Lower leg skin (tissue), 4 donors: Measurements from ENCODE around the gene SLC9A4. TPM values are rescaled to one million over a fixed set of nuclear protein-coding genes. Genes with fewer than 3 reads are reported as not detected.

Source experiments
- DNase-seq, 2 donors: peaks; one replicate each; pipeline ENCODE4 v3.0.0-alpha.2; 2019; ENCODE audit warnings: low spot score in 2 of 2
- H3K4me3 ChIP-seq: fragments of 200-600 bp; sonication (generic); 2 replicates; pipeline ENCODE4 v1.5.1; 2017; ENCODE audit warnings: mild to moderate bottlenecking, low read depth; ENCODE audit not compliant: poor library complexity, severe bottlenecking
- POLR2A ChIP-seq, 2 donors: fragments of 450-650 bp; IDR thresholded peaks; one replicate each; pipeline ENCODE4 v1.6.1; 2016 to 2017; ENCODE audit warnings: antibody characterized with exemption in 2 of 2, mild to moderate bottlenecking in 1 of 2, moderate library complexity in 1 of 2
- WGBS, 2 donors: methylation state at CpG; one replicate each; pipeline ENCODE4 v1.1.5; 2018; 5-methylcytosine and 5-hydroxymethylcytosine counted together
- intact Hi-C: fragments of 100-400 bp; cut with DNase I; formaldehyde crosslinking; loops from one replicate; pipeline ENCODE4 v1.15.0; 2023; ENCODE audit warnings: low total_unique reads
- microRNA-seq, 2 donors: library from miRNA; unstranded; fragments of <30 nt; microRNA quantifications; one replicate each; pipeline ENCODE4, GENCODE V29; 2016; ENCODE audit warnings: borderline replicate concordance in 2 of 2, borderline number of aligned reads in 1 of 2
- total RNA-seq, 4 donors: library from RNA; depleted of rRNA; stranded (reverse); fragments of >200 nt; gene quantifications; one replicate each; pipeline ENCODE4 v1.1.0, GENCODE V29; 2016
- TF ChIP-seq, protein P1 (sequence below), 3 donors: fragments of 450-650 bp; IDR thresholded peaks; one replicate each; pipeline ENCODE4 v1.5.1; 2016; ENCODE audit warnings: antibody characterized with exemption in 3 of 3, mild to moderate bottlenecking in 3 of 3, moderate library complexity in 2 of 3

The SLC9A4 gene
- total RNA-seq, 4 donors from 2014 or later, result 0.15 to 2.7 (median 0.74) TPM; not detected in 1

DNA sequence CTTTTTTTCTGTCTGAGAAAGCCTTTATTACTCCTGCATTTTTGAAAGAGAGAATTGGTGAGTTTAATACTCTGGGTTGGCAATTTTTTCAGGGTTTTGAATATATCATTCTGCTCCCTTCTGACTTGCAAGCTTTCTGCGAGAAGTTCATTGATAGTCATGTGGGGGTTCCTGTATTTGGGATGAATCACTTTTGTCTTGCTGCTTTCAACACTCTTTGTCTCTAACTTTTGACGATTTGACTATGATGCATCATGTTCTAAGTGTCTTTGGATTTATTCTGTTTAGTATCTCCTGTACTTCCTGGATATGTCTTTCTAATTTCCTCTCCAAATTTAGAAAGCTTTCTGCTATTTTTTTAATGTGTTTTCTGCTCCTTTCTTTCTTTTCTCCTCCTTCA is 105.3 kb downstream of the SLC9A4 start:
- H3K4me3 ChIP-seq, result no peak overlapping the region
- 83 to 84% methylated on average over 2 of the region's 2 CpGs for WGBS, 2 donors
- no peak for DNase-seq
- TF ChIP-seq, protein P1, sequence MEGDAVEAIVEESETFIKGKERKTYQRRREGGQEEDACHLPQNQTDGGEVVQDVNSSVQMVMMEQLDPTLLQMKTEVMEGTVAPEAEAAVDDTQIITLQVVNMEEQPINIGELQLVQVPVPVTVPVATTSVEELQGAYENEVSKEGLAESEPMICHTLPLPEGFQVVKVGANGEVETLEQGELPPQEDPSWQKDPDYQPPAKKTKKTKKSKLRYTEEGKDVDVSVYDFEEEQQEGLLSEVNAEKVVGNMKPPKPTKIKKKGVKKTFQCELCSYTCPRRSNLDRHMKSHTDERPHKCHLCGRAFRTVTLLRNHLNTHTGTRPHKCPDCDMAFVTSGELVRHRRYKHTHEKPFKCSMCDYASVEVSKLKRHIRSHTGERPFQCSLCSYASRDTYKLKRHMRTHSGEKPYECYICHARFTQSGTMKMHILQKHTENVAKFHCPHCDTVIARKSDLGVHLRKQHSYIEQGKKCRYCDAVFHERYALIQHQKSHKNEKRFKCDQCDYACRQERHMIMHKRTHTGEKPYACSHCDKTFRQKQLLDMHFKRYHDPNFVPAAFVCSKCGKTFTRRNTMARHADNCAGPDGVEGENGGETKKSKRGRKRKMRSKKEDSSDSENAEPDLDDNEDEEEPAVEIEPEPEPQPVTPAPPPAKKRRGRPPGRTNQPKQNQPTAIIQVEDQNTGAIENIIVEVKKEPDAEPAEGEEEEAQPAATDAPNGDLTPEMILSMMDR (IDR thresholded peaks at IDR 0.05), result no peak
- no peak for TF ChIP-seq POLR2A (IDR thresholded peaks at IDR 0.05)
- intact Hi-C loops, result no loop called here

DNA sequence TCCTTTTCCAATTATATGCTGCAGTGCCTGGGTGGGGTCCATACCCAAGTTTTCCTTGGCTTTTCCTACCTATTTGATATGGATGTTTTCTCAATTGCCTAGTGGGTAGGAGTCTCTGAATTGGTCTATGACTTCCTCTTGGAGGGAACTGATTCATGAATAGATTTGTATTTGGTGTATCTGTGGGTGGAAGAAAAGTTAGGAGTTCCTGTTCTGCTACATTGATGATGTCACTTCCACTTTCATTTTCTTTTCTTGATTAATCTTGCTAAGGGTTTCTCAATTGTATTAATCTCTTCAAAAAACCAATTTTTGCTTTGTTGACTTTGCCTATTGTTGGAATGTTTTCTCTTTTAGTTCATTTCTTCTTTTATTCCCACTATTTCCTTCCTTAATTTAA is 108.9 kb downstream of the SLC9A4 start:
- TF ChIP-seq POLR2A (IDR thresholded peaks at IDR 0.05), result no peak
- TF ChIP-seq, protein P1 (IDR thresholded peaks at IDR 0.05), result no peak
- H3K4me3 ChIP-seq, result no peak overlapping the region
- intact Hi-C loops, result no loop called here
- DNase-seq, result no peak

DNA sequence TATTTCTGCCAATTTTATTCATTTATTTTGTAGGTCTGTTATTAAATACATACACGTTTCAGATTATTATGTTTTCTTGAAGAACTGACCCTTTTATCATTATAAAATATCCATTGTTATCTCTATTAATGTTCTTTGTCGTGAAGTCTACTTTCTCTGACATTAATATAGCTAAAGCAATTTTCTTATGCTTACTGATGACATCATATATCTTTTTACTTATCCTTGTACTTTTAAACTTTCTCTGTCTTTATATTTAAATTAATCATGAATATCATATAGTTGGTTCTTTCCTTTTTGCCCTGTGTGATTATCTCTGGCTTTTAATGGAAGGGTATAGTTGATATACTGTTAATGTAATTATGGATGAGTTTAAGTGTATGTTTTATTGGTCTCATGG is 109.8 kb downstream of the SLC9A4 start:
- TF ChIP-seq, protein P1 (IDR thresholded peaks at IDR 0.05), result no peak
- no peak for TF ChIP-seq POLR2A (IDR thresholded peaks at IDR 0.05)
- DNase-seq, result no peak
- intact Hi-C loops, result no loop called here
- WGBS, 2 donors, result 80 to 81% methylated on average over 2 of the region's 2 CpGs
- H3K4me3 ChIP-seq, result no peak overlapping the region

Small RNA genes within 50 kb of the gene (microRNA-seq; reads per million reads assigned to microRNA genes)
- gene MIR4772, result 0 to 2.3 reads per million in 2 donors

Other genes starting within 250 kb of the SLC9A4 start
- gene IL1RL1, start 161.7 kb upstream of the SLC9A4 start, total RNA-seq, result 1 to 10 TPM in 3 of 4 donors, under 1 TPM in 1; 0.88 to 5.8 (median 1.9) TPM
- gene IL18R1, start 117.4 kb upstream of the SLC9A4 start, total RNA-seq, result 1 to 10 TPM; 1.6 to 3.6 (median 2.6) TPM
- under 1 TPM in 3 of 4 donors, not detected in 1; 0.21 to 0.39 (median 0.23) TPM for gene IL18RAP, start 50.1 kb upstream of the SLC9A4 start, total RNA-seq
- gene SLC9A2, start 146.3 kb downstream of the SLC9A4 start, total RNA-seq, result 1 to 10 TPM in 3 of 4 donors, under 1 TPM in 1; 0.55 to 6.8 (median 3.0) TPM